Measurements from ENCODE around the gene SH3RF3. TPM values are rescaled to one million over a fixed set of nuclear protein-coding genes. Genes with fewer than 3 reads are reported as not detected.

SH3RF3 gene
- total and polyA plus RNA-seq, 10 of the 15 experiments (the other 5 are each of a cell fraction or from before 2014, with no cell fraction given) = 0.08 to 8.8 (median 2.3) TPM

DNA sequence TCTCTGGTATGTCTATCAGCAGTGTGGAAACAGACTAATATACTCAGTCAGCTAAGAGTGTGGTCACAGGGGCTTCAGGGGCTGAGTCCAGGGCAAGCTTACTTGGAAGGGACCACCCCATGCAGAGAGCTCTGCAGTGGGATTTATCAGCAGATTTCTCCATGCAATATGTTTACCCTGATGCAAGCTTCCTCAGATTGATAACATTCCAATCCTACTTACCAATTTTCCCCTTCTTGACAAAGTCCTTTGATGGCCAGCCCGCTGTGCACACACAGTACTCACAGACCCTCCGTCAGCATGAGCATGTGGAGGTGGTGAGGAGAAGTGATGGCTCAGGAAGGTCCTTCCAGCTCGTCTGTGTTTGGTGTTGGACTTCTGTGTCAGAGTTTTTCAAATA lies 51.8 kb downstream of the SH3RF3 start:
- H4K20me1 ChIP-seq (ENCODE audit: control insufficient read depth, insufficient read depth) = no peaks in the 10 kb centered on the region
- no peak for DNase-seq (ENCODE audit: low read depth, low spot score)
- no peak for ATAC-seq
- H3K36me3 ChIP-seq (ENCODE audit: control insufficient read depth in 2 of 2, insufficient read depth in 2 of 2, low read length in 1 of 2) = no peaks in the 10 kb centered on the region
- SMC1A ChIA-PET (ENCODE audit: uncharacterized antibody, unreplicated experiment) = no interaction called here
- CTCF ChIA-PET = no interaction called here
- BruUV-seq (replicated peaks) = no TSS peak
- H3K79me2 ChIP-seq (ENCODE audit: control insufficient read depth, insufficient read depth, low read length) = no peaks in the 10 kb centered on the region
- TF ChIP-seq SRF (IDR thresholded peaks at IDR 0.05; ENCODE audit: low read depth in 2 of 2, low read length in 2 of 2) = no peak
- TF ChIP-seq, protein P1, sequence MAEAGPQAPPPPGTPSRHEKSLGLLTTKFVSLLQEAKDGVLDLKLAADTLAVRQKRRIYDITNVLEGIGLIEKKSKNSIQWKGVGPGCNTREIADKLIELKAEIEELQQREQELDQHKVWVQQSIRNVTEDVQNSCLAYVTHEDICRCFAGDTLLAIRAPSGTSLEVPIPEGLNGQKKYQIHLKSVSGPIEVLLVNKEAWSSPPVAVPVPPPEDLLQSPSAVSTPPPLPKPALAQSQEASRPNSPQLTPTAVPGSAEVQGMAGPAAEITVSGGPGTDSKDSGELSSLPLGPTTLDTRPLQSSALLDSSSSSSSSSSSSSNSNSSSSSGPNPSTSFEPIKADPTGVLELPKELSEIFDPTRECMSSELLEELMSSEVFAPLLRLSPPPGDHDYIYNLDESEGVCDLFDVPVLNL (IDR thresholded peaks at IDR 0.05; ENCODE audit: low read depth, low read length) = no peak
- no peak for TF ChIP-seq WRNIP1 (IDR thresholded peaks at IDR 0.05; ENCODE audit: borderline replicate concordance, low read depth, low read length)
- TF ChIP-seq SUPT20H (IDR thresholded peaks at IDR 0.05; ENCODE audit: borderline replicate concordance, control insufficient read depth, low read depth, low read length) = no peak
- TF ChIP-seq, protein P2, sequence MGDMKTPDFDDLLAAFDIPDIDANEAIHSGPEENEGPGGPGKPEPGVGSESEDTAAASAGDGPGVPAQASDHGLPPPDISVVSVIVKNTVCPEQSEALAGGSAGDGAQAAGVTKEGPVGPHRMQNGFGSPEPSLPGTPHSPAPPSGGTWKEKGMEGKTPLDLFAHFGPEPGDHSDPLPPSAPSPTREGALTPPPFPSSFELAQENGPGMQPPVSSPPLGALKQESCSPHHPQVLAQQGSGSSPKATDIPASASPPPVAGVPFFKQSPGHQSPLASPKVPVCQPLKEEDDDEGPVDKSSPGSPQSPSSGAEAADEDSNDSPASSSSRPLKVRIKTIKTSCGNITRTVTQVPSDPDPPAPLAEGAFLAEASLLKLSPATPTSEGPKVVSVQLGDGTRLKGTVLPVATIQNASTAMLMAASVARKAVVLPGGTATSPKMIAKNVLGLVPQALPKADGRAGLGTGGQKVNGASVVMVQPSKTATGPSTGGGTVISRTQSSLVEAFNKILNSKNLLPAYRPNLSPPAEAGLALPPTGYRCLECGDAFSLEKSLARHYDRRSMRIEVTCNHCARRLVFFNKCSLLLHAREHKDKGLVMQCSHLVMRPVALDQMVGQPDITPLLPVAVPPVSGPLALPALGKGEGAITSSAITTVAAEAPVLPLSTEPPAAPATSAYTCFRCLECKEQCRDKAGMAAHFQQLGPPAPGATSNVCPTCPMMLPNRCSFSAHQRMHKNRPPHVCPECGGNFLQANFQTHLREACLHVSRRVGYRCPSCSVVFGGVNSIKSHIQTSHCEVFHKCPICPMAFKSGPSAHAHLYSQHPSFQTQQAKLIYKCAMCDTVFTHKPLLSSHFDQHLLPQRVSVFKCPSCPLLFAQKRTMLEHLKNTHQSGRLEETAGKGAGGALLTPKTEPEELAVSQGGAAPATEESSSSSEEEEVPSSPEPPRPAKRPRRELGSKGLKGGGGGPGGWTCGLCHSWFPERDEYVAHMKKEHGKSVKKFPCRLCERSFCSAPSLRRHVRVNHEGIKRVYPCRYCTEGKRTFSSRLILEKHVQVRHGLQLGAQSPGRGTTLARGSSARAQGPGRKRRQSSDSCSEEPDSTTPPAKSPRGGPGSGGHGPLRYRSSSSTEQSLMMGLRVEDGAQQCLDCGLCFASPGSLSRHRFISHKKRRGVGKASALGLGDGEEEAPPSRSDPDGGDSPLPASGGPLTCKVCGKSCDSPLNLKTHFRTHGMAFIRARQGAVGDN (IDR thresholded peaks at IDR 0.05) = no peak
- no peak for TF ChIP-seq NFXL1 (IDR thresholded peaks at IDR 0.05; ENCODE audit: borderline replicate concordance)
- H3K9ac ChIP-seq (ENCODE audit: control insufficient read depth, insufficient read depth, low read length) = no peak overlapping the region
- H3K4me1 ChIP-seq (ENCODE audit: control insufficient read depth, insufficient read depth, low read length) = no peaks in the 10 kb centered on the region
- H3K4me3 ChIP-seq = no peak overlapping the region
- H3K27ac ChIP-seq (ENCODE audit: control insufficient read depth, insufficient read depth) = no peak overlapping the region
- WGBS (ENCODE audit: insufficient coverage, insufficient replicate concordance, low lambda C conversion rate, missing lambda C conversion rate) = 14% methylated on average over 3 of the region's 3 CpGs
- RAD21 ChIA-PET (ENCODE audit: unreplicated experiment) = no interaction called here
- in situ Hi-C loops (cut with MboI) = no loop called here
- POLR2A ChIA-PET = no interaction called here
- intact Hi-C loops (cut with micrococcal nuclease; ENCODE audit: unreplicated experiment) = no loop called here
- no peaks in the 10 kb centered on the region for H3K27me3 ChIP-seq (replicated peaks in 1 of 2; ENCODE audit: control insufficient read depth in 2 of 2, insufficient read depth in 2 of 2, low read length in 1 of 2)
- no peak for FAIRE-seq
- no peak overlapping the region for H2AFZ ChIP-seq (ENCODE audit: control insufficient read depth, low read depth, low read length)
- H3K4me2 ChIP-seq (ENCODE audit: control insufficient read depth, insufficient read depth) = no peak overlapping the region
- H3K9me3 ChIP-seq (replicated peaks; ENCODE audit: control insufficient read depth, insufficient read depth, low read length) = no peaks in the 10 kb centered on the region

Data from GM12878 (cell line).